Neural cell (in vitro differentiated cells): ENCODE measurements around the gene TRIM44.

Experiments used
- EP300 ChIP-seq: fragments of 450-650 bp; conservative IDR thresholded peaks from 2 replicates; pipeline ENCODE4 v1.6.1; 2014; ENCODE audit warnings: antibody characterized with exemption, mild to moderate bottlenecking, moderate library complexity; ENCODE audit not compliant: poor library complexity, severe bottlenecking
- EZH2 ChIP-seq: fragments of 200-600, 300-800 bp; shearing (Covaris generic), sonication (generic); IDR thresholded peaks from 2 replicates; pipeline ENCODE4 v1.6.1; 2014; ENCODE audit warnings: antibody characterized with exemption, low read length, borderline replicate concordance, mild to moderate bottlenecking; ENCODE audit not compliant: insufficient read depth, poor library complexity, severe bottlenecking
- POLR2AphosphoS5 ChIP-seq: IDR thresholded peaks from 2 replicates; pipeline ENCODE4 v1.6.1; 2012
- RAD21 ChIP-seq: fragments of 450-650 bp; conservative IDR thresholded peaks from 2 replicates; pipeline ENCODE4 v1.6.1; 2014; ENCODE audit warnings: antibody characterized with exemption, mild to moderate bottlenecking, moderate library complexity
- SMC3 ChIP-seq: fragments of 450-650 bp; conservative IDR thresholded peaks from 2 replicates; pipeline ENCODE4 v1.6.1; 2014; ENCODE audit warnings: antibody characterized with exemption, mild to moderate bottlenecking, moderate library complexity; ENCODE audit not compliant: poor library complexity
- TAF1 ChIP-seq: IDR thresholded peaks from 2 replicates; pipeline ENCODE4 v1.6.1; 2012; ENCODE audit warnings: low read depth
- TF ChIP-seq, protein P1 (sequence below): fragments of 450-650 bp; IDR thresholded peaks from 2 replicates; pipeline ENCODE4 v1.5.1; 2014; ENCODE audit warnings: antibody characterized with exemption, mild to moderate bottlenecking, moderate library complexity; ENCODE audit not compliant: poor library complexity, severe bottlenecking
- TF ChIP-seq, protein P2 (sequence below): IDR thresholded peaks from 2 replicates; pipeline ENCODE4 v1.6.1; 2012; ENCODE audit warnings: borderline replicate concordance

DNA sequence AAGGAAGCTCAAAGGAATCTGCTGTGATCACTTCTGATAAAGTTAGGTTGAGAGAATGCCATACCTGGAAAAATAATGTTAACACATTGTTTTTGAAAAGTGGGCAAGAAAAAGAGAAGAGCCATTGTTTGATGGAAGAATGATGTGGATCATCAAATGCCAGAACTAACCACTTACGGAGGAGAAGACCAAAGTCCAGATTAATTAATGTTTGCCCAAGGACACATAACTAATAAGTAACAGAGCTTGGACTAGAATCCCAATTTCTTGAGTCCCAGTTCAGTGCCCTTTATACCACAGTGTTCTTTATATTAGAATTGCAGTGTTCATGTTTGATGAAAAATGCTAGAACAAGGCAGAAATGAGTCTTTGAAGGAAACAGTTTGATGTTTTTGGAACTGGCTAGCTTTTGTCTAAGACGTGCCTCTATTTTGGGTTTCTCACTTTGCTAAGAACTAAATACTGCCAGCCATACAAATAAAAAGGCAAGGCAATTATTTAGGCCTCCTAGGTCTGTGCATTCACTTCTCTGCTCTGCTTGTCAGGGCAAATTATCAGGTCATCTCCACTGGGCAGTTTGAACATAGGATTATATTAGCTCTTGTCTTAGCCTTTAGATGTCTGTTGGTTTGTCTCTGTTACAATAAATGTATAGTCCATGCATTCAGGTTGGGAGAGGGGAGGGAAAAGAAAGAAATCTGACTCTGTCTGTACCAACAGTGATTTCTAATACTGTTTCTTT, 72.3 kb downstream of the TRIM44 start:
- TF ChIP-seq, protein P1, sequence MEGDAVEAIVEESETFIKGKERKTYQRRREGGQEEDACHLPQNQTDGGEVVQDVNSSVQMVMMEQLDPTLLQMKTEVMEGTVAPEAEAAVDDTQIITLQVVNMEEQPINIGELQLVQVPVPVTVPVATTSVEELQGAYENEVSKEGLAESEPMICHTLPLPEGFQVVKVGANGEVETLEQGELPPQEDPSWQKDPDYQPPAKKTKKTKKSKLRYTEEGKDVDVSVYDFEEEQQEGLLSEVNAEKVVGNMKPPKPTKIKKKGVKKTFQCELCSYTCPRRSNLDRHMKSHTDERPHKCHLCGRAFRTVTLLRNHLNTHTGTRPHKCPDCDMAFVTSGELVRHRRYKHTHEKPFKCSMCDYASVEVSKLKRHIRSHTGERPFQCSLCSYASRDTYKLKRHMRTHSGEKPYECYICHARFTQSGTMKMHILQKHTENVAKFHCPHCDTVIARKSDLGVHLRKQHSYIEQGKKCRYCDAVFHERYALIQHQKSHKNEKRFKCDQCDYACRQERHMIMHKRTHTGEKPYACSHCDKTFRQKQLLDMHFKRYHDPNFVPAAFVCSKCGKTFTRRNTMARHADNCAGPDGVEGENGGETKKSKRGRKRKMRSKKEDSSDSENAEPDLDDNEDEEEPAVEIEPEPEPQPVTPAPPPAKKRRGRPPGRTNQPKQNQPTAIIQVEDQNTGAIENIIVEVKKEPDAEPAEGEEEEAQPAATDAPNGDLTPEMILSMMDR: no peak
- TF ChIP-seq POLR2AphosphoS5 (no peak), EZH2 (no peak), RAD21 (no peak), EP300 (no peak), SMC3 (no peak), TAF1 (no peak)
- TF ChIP-seq, protein P2, sequence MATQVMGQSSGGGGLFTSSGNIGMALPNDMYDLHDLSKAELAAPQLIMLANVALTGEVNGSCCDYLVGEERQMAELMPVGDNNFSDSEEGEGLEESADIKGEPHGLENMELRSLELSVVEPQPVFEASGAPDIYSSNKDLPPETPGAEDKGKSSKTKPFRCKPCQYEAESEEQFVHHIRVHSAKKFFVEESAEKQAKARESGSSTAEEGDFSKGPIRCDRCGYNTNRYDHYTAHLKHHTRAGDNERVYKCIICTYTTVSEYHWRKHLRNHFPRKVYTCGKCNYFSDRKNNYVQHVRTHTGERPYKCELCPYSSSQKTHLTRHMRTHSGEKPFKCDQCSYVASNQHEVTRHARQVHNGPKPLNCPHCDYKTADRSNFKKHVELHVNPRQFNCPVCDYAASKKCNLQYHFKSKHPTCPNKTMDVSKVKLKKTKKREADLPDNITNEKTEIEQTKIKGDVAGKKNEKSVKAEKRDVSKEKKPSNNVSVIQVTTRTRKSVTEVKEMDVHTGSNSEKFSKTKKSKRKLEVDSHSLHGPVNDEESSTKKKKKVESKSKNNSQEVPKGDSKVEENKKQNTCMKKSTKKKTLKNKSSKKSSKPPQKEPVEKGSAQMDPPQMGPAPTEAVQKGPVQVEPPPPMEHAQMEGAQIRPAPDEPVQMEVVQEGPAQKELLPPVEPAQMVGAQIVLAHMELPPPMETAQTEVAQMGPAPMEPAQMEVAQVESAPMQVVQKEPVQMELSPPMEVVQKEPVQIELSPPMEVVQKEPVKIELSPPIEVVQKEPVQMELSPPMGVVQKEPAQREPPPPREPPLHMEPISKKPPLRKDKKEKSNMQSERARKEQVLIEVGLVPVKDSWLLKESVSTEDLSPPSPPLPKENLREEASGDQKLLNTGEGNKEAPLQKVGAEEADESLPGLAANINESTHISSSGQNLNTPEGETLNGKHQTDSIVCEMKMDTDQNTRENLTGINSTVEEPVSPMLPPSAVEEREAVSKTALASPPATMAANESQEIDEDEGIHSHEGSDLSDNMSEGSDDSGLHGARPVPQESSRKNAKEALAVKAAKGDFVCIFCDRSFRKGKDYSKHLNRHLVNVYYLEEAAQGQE: no peak
